ENCODE data around the gene TNIK. TPM values are rescaled to one million over a fixed set of nuclear protein-coding genes. Genes with fewer than 3 reads are reported as not detected.

TNIK gene
- total RNA-seq, 4 donors from 2014 or later, result 32.9 to 41.7 (median 38.0) TPM

- 93 to 98% methylated on average over 2 to 4 of the region's 4 CpGs for WGBS, 2 donors (ENCODE audit: low coverage in 1 of 2)
- Histone ChIP-seq H3K27ac (no peak overlapping the region), H3K9me3 (no peaks in the 10 kb centered on the region), H3K4me3 (no peak overlapping the region), H3K4me1 (peaks cover 0 to 42% (median 2%) of the 10 kb centered on the region in 3 donors), H3K36me3 (no peaks in the 10 kb centered on the region), H3K27me3 (no peaks in the 10 kb centered on the region)
- no peak for ATAC-seq
- TF ChIP-seq POLR2AphosphoS5 (IDR thresholded peaks at IDR 0.05) (no peak), POLR2A (IDR thresholded peaks at IDR 0.05) (no peak), CTCF (IDR thresholded peaks at IDR 0.05) (no peak), EP300 (IDR thresholded peaks at IDR 0.05) (no peak)
Measured at GRCh38 chr3:171315919-171316318, 144.3 kb downstream of the TNIK start.

GRCh38 chr3:171315101-171315500 is 145.1 kb downstream of the TNIK start:
- TF ChIP-seq POLR2AphosphoS5 (IDR thresholded peaks at IDR 0.05), result no peak
- no peak for TF ChIP-seq EP300 (IDR thresholded peaks at IDR 0.05)
- TF ChIP-seq POLR2A (IDR thresholded peaks at IDR 0.05), result no peak
- TF ChIP-seq CTCF (IDR thresholded peaks at IDR 0.05), result no peak
- H3K4me1 ChIP-seq, result peaks cover 0 to 33% (median 0%) of the 10 kb centered on the region in 3 donors
- H3K27me3 ChIP-seq, result no peaks in the 10 kb centered on the region
- ATAC-seq, result no peak
- no peaks in the 10 kb centered on the region for H3K9me3 ChIP-seq
- WGBS, 2 donors (ENCODE audit: low coverage in 1 of 2), result 79 to 92% methylated on average over 2 of the region's 2 CpGs
- no peak overlapping the region for H3K4me3 ChIP-seq
- H3K27ac ChIP-seq, result no peak overlapping the region
- no peaks in the 10 kb centered on the region for H3K36me3 ChIP-seq

DNA sequence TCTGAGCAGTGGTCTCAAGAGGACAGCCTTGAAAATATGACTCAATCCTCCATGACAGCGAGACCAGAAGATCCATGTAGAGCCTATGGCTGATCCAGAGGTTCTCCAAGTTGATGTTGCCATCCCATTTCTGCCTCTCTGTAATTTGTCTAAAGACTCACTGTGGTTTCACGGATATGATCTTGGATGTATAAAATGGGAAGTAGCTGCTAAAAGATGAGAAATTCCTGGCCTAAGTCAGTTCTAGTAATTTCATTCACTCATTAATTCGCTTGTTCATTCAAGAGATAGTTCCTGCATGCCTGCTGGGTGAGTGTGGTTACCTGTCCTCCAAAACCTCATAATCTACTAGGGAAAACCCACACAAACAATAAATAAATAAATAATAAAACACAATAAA is 145.9 kb downstream of the TNIK start:
- Histone ChIP-seq H3K9me3 (no peaks in the 10 kb centered on the region), H3K4me1 (peaks cover 0 to 33% (median 0%) of the 10 kb centered on the region in 3 donors), H3K27ac (no peak overlapping the region), H3K27me3 (no peaks in the 10 kb centered on the region), H3K4me3 (no peak overlapping the region), H3K36me3 (no peaks in the 10 kb centered on the region)
- ATAC-seq, result no peak
- 88 to 100% methylated on average over 1 to 3 of the region's 3 CpGs for WGBS, 2 donors (ENCODE audit: low coverage in 1 of 2)
- TF ChIP-seq POLR2AphosphoS5 (IDR thresholded peaks at IDR 0.05) (no peak), CTCF (IDR thresholded peaks at IDR 0.05) (no peak), POLR2A (IDR thresholded peaks at IDR 0.05) (no peak), EP300 (IDR thresholded peaks at IDR 0.05) (no peak)

DNA sequence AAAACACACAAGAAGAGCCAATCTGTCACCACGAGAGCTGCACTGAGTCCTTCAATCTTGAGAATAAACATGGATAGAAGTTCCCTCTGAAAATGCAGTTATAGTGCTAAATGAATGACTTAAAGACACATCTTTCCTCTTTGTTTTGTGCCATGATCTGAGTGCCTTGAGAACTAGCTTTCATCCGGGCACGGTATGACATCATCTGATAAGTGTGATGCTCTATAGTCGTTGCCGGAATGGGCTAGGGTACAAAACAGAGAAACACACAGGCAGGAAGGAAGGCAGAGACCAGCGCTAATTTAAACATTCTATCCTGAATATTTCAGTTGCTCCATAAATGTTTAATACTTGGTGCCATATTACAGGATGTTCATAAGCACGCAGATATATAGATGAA is 146.5 kb downstream of the TNIK start:
- no peaks in the 10 kb centered on the region for H3K36me3 ChIP-seq
- no peak overlapping the region for H3K27ac ChIP-seq
- ATAC-seq, result no peak
- no peak overlapping the region for H3K4me3 ChIP-seq
- TF ChIP-seq POLR2AphosphoS5 (IDR thresholded peaks at IDR 0.05), result no peak
- no peak for TF ChIP-seq EP300 (IDR thresholded peaks at IDR 0.05)
- no peak for TF ChIP-seq POLR2A (IDR thresholded peaks at IDR 0.05)
- TF ChIP-seq CTCF (IDR thresholded peaks at IDR 0.05), result no peak
- peaks cover 0 to 26% (median 0%) of the 10 kb centered on the region in 3 donors for H3K4me1 ChIP-seq
- no peaks in the 10 kb centered on the region for H3K27me3 ChIP-seq
- WGBS, 2 donors (ENCODE audit: low coverage in 1 of 2), result 79% methylated on average over 7 of the region's 7 CpGs
- H3K9me3 ChIP-seq, result no peaks in the 10 kb centered on the region

- WGBS, 2 donors (ENCODE audit: low coverage in 1 of 2), result 78% methylated on average over 8 of the region's 8 CpGs
- ATAC-seq, result no peak
- TF ChIP-seq POLR2AphosphoS5 (IDR thresholded peaks at IDR 0.05) (no peak), EP300 (IDR thresholded peaks at IDR 0.05) (no peak), POLR2A (IDR thresholded peaks at IDR 0.05) (no peak), CTCF (IDR thresholded peaks at IDR 0.05) (no peak)
- H3K36me3 ChIP-seq, result no peaks in the 10 kb centered on the region
- H3K4me1 ChIP-seq, result peaks cover 0 to 20% (median 0%) of the 10 kb centered on the region in 3 donors
- no peaks in the 10 kb centered on the region for H3K27me3 ChIP-seq
- H3K9me3 ChIP-seq, result no peaks in the 10 kb centered on the region
- no peak overlapping the region for H3K4me3 ChIP-seq
- peak overlapping the region in 1 of 4 donors; percentile 30 for H3K27ac ChIP-seq
Measured at GRCh38 chr3:171312741-171313140, 147.5 kb downstream of the TNIK start.

All from gastroesophageal sphincter (tissue), 4 donors.